Measurements from ENCODE around the gene SGO2.

SGO2 gene

GRCh38 chr2:200613692-200614091, 87.7 kb downstream of the SGO2 start:
- TF ChIP-seq ISL1 (CRISPR knock-in tag; IDR thresholded peaks at IDR 0.05) (no peak), BACH2 (CRISPR knock-in tag; IDR thresholded peaks at IDR 0.05; ENCODE audit: borderline replicate concordance) (no peak), GLIS3 (CRISPR knock-in tag; IDR thresholded peaks at IDR 0.05) (no peak), ESRRG (CRISPR knock-in tag; IDR thresholded peaks at IDR 0.05) (no peak), TOX (CRISPR knock-in tag; IDR thresholded peaks at IDR 0.05; ENCODE audit: borderline replicate concordance) (no peak), ZNF70 (CRISPR knock-in tag; IDR thresholded peaks at IDR 0.05) (no peak), TSHZ2 (CRISPR knock-in tag; IDR thresholded peaks at IDR 0.05) (no peak), TCF4 (CRISPR knock-in tag; IDR thresholded peaks at IDR 0.05; ENCODE audit: borderline replicate concordance) (no peak), ZC3H10 (CRISPR knock-in tag; IDR thresholded peaks at IDR 0.05) (no peak)
- no peak for ATAC-seq

GRCh38 chr2:200614249-200614648, 88.2 kb downstream of the SGO2 start:
- no peak for ATAC-seq
- TF ChIP-seq ZNF70 (CRISPR knock-in tag; IDR thresholded peaks at IDR 0.05) (no peak), ISL1 (CRISPR knock-in tag; IDR thresholded peaks at IDR 0.05) (no peak), RARB (CRISPR knock-in tag; IDR thresholded peaks at IDR 0.05) (no peak), CSDC2 (CRISPR knock-in tag; IDR thresholded peaks at IDR 0.05) (no peak), GLIS3 (CRISPR knock-in tag; IDR thresholded peaks at IDR 0.05) (no peak), ESRRG (CRISPR knock-in tag; IDR thresholded peaks at IDR 0.05) (no peak), SNAI2 (CRISPR knock-in tag; IDR thresholded peaks at IDR 0.05) (no peak), ZNF565 (CRISPR knock-in tag; conservative IDR thresholded peaks at IDR 0.05; ENCODE audit: low read depth) (no peak), TCF4 (CRISPR knock-in tag; IDR thresholded peaks at IDR 0.05; ENCODE audit: borderline replicate concordance) (no peak), CSRNP3 (CRISPR knock-in tag; IDR thresholded peaks at IDR 0.05) (no peak), ARNTL (CRISPR knock-in tag; IDR thresholded peaks at IDR 0.05; ENCODE audit: borderline replicate concordance, low read depth) (no peak), BACH2 (CRISPR knock-in tag; IDR thresholded peaks at IDR 0.05; ENCODE audit: borderline replicate concordance) (no peak), PPARA (CRISPR knock-in tag; IDR thresholded peaks at IDR 0.05; ENCODE audit: borderline replicate concordance) (no peak), TSHZ2 (CRISPR knock-in tag; IDR thresholded peaks at IDR 0.05) (no peak), PATZ1 (CRISPR knock-in tag; IDR thresholded peaks at IDR 0.05; ENCODE audit: borderline replicate concordance) (no peak), ZFP30 (CRISPR knock-in tag; IDR thresholded peaks at IDR 0.05) (no peak), ZNF8 (CRISPR knock-in tag; IDR thresholded peaks at IDR 0.05) (no peak), TOX (CRISPR knock-in tag; IDR thresholded peaks at IDR 0.05; ENCODE audit: borderline replicate concordance) (no peak), POU6F1 (CRISPR knock-in tag; IDR thresholded peaks at IDR 0.05; ENCODE audit: borderline replicate concordance, low read depth) (no peak)

Measured in SK-N-SH treated with all-trans-retinoic acid at 6 μM for 48 hours (cell line).